H1 (cell line): ENCODE results near the gene DPEP2. TPM values are rescaled to one million over a fixed set of nuclear protein-coding genes. Genes with fewer than 3 reads are reported as not detected.

Experiments used
- ATF3 ChIP-seq: IDR thresholded peaks from 2 replicates; pipeline ENCODE4 v1.6.1; 2011; ENCODE audit warnings: low read depth, mild to moderate bottlenecking, low read length; ENCODE audit not compliant: insufficient read depth
- GTF2F1 ChIP-seq: IDR thresholded peaks from 2 replicates; pipeline ENCODE4 v1.6.1; 2012; ENCODE audit warnings: low read depth, low read length, improper control_type of control experiment, borderline replicate concordance
- NRF1 ChIP-seq: IDR thresholded peaks from 2 replicates; pipeline ENCODE4 v1.6.1; 2011; ENCODE audit warnings: mild to moderate bottlenecking, low read depth, low read length, improper control_type of control experiment
- POU5F1 ChIP-seq: IDR thresholded peaks from 2 replicates; pipeline ENCODE4 v1.6.1; 2011; ENCODE audit warnings: low read depth, mild to moderate bottlenecking, low read length, moderate library complexity
- RNF2 ChIP-seq: fragments of 200-900, 300-1000 bp; sonication (generic); IDR thresholded peaks from 2 replicates; pipeline ENCODE4 v1.7.1; 2016; ENCODE audit warnings: borderline replicate concordance, low read depth, mild to moderate bottlenecking, antibody characterized with exemption, low read length; ENCODE audit not compliant: poor library complexity, severe bottlenecking; ENCODE audit errors: missing control alignments
- TEAD4 ChIP-seq: IDR thresholded peaks from 2 replicates; pipeline ENCODE4 v1.6.1; 2012; ENCODE audit warnings: low read depth, low read length, inconsistent platforms, mixed read lengths
- polyA plus RNA-seq, 7 experiments: library from polyadenylated mRNA; depleted of rRNA in 3 of 7; stranded (reverse) in 5 of 7; unstranded in 2 of 7; fragments of >200 nt in 5 of 7; fragments of 200-250 nt in 2 of 7; gene quantifications; 1 replicate in 5 of 7; 2 replicates in 1 of 7; 4 replicates in 1 of 7; pipeline versions ENCODE4 v1.2.1 to v1.2.3, GENCODE V29; 2011 to 2013; ENCODE audit warnings: missing spikeins in 2 of 7, mixed read lengths in 2 of 7
- total RNA-seq: library from RNA; stranded (reverse); fragmentation: NEBNext Ultra II Directional; extraction: Animal tissue kit (Norgen Biotek cat#: 25700); gene quantifications from 2 replicates; pipeline ENCODE4 v1.2.1, GENCODE V29; 2021
- TF ChIP-seq, protein P1 (sequence below): IDR thresholded peaks from 2 replicates; pipeline ENCODE4 v1.6.1; 2012; ENCODE audit warnings: inconsistent platforms

Gene DPEP2
- total and polyA plus RNA-seq, 2 of the 8 experiments (the other 6 are each of a cell fraction or from before 2014, with no cell fraction given) = not detected

- TF ChIP-seq NRF1 (no peak), RNF2 (no peak), POU5F1 (no peak), GTF2F1 (no peak), TEAD4 (no peak), ATF3 (no peak)
- TF ChIP-seq, protein P1, sequence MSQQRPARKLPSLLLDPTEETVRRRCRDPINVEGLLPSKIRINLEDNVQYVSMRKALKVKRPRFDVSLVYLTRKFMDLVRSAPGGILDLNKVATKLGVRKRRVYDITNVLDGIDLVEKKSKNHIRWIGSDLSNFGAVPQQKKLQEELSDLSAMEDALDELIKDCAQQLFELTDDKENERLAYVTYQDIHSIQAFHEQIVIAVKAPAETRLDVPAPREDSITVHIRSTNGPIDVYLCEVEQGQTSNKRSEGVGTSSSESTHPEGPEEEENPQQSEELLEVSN = no peak
Measured at GRCh38 chr16:67964477-67965131, 34.7 kb downstream of the DPEP2 start (continued).
